ENCODE results near the gene FAM136A.
A peak's percentile ranks its signal among the peaks of the same experiment; 100 is the strongest.
"Not testable (repeated sequence)": the region's sequence is repeated elsewhere in the genome, so short reads cannot be mapped to it uniquely, and the experiment has no call there.

Gene FAM136A

GRCh38 chr2:70301344-70302194 is at the start of gene FAM136A:
Gene FAM136A, minus strand, starts transcription at chr2:70302067. Its CDS starts 56 bp downstream, at chr2:70302011.
- peak; percentile 2 for DNase-seq (ENCODE audit: low read depth)

GRCh38 chr2:70349921-70350685 is 48.2 kb upstream of the FAM136A start:
- DNase-seq (ENCODE audit: low read depth): no peak

DNA sequence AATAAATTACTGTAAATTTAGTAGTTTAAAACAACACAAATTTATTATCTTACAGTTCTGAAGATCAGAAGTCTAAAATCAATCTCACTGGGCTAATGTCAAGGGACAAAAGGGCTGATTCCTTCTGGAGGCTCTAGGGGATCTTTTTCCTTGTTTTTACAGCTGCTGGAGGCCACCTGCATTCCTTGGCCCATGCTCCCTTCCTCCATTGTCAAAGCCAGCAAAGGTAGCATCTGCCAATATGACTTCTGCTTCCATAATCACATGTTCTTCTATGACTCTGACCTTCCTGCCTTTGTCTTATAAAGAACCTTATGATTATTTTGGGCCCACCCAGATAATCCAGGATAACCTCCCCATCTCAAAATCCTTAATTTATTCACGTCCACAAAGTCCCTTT is 46.0 kb upstream of the FAM136A start:
- DNase-seq (ENCODE audit: low read depth): no peak

GRCh38 chr2:70344195-70344594 is 42.3 kb upstream of the FAM136A start:
- DNase-seq (ENCODE audit: low read depth): no peak

GRCh38 chr2:70341477-70341765 is 39.6 kb upstream of the FAM136A start:
- DNase-seq (ENCODE audit: low read depth): no peak

DNA sequence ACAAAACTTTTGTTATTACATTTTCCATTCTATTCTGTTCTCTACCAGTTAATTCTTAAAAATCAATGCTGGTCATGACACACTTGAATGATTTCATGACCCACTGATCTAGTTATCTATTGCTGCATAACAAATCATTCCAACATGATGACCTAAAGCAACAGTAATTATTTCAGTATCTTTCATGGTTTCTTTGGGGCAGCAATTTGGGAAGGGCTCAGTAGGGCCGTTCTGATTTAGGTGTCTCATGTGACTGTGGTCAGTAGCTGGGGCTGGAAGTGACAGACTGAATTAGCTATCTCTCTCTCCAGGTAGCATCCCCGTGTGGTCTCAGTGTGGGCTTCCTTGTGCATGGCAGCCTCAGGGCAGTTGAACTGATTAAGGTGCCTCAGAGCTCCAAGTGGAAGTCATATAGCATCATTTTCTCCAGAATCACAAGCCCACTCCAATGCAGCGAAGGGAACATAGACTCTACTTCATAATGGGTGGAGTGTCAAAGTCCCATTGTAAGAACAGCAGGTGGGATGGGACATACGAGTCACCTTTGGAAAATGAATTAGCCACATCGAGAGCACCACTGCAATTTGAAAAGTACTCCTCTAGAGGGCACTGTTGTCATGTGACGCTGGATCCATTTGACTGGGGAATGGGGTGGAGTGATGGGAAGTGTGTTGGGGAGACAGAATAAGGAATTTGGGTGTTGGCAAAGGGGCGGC is 39.1 kb upstream of the FAM136A start:
- no peak for DNase-seq (ENCODE audit: low read depth)

DNA sequence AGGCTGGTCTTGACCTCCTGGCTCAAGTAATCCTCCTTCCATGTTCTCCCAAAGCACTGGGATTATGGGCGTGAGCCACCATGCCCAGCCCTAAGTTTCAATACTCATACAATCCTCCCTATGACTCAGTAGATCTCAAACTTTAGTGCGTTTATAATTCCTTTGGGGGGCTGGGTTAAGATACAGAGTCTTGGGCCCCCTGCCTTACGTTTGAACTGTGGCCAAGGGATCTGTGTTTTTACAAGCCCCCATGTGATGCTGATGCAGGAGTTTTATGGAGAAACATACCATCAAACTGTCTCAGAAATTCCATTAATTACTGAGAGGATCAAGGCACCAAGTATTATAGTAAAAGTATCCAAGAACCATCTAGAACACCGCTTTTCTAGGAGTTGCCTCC is 38.2 kb upstream of the FAM136A start:
- DNase-seq (ENCODE audit: low read depth): no peak

DNA sequence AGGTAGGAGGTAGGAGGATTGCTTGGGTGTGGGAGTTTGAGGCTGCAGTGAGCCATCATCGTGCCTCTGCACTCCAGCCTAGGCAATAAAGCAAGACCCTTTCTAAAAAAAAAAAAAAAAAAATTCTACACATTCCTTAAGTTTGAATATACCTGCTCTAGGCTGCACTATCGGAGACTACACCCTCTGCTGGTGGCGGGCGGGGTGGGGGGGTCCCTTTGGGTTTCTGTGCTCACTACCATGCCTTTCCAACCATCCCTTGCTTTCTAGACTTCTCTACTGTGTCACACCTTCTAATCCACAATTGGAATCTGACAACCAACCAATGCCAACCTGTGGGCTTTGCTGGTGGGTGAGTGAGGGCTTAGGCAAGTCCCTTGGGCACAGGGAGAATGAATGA is 34.7 kb upstream of the FAM136A start:
- DNase-seq (ENCODE audit: low read depth): no peak

DNA sequence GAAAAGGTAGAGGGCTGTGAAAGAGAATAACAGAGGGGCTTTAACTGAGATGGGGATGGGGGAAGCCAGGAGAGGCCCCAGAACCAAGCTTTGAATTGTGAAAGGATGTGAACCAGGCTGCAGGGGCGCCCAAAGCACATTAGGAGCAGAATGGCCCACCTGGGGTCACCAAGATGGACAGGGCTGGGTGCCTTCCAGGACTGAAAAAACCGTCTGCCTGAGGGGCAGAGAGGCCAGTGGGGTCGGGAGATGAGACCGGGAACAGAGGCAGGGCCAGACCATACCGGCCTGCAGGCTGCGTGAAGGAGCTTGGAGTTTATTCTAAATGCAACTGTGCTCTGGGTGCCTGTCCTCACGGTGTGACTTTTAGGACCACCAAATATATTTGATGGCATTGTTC is 29.1 kb upstream of the FAM136A start:
- DNase-seq (ENCODE audit: low read depth): no peak

DNA sequence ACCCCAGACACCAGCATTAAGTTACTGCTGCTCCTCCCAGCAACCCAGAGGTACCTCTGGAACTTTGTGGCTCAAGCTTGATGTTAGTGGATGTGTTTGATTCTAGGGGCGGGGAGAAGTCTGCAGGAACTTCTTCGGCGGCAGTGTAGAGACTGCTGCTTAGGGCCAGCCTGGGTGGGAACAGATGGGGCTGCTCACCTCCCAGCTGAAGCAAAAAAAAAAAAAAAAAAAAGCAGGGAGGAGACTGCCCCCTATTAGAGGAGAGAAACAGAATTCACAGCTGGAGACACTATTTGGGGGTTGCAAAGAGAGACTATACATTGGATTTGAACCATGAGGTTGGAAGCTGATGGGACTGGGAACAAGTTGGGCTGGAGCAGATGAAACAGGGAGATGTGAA is 28.6 kb upstream of the FAM136A start:
- no peak for DNase-seq (ENCODE audit: low read depth)

GRCh38 chr2:70328921-70329561 is 27.2 kb upstream of the FAM136A start:
- no peak for DNase-seq (ENCODE audit: low read depth)

GRCh38 chr2:70325875-70326274 is 24.0 kb upstream of the FAM136A start:
- no peak for DNase-seq (ENCODE audit: low read depth)

DNA sequence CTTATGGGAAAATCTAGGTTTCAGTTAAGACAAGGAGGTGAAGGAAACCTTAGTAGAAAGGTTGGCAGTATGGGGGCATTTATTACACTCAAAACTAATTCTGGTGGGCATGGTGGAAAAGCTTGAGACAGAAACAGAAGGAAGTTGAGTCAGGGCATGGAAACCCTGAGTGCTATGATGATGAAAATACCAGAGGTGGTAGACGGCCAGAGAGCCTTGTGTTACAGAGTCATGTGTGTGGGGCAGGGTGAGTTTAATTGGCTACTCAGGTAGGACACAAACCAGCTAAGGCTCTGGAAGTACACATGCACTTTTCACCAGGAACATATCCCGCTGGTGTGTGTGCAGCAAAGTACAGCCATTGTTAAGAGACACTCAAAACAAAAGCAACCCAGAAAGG is 20.7 kb upstream of the FAM136A start:
- DNase-seq (ENCODE audit: low read depth): no peak

GRCh38 chr2:70321370-70321769 is 19.5 kb upstream of the FAM136A start:
- no peak for DNase-seq (ENCODE audit: low read depth)

GRCh38 chr2:70314640-70315039 is 12.8 kb upstream of the FAM136A start:
- DNase-seq (ENCODE audit: low read depth): no peak

DNA sequence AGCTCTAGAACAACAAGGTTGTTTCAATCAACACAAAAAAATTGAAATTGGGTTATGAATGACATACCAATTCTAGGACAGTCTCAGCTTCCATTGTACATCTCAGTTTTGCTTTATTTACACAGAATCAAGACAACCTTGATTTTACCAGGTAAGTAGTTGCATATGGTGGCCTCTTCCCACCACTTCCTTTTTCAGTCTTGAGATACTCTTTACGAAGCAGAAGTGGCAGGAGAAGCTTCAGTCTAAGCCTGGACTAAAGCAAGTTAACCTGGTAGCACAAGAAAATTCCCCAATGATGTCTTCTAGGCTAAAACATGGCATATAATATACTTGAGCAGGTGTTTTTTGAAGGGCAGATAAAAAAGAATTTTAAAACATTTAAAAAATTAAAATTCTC is 10.7 kb upstream of the FAM136A start:
- no peak for DNase-seq (ENCODE audit: low read depth)

- no peak for DNase-seq (ENCODE audit: low read depth)
These were observed 9.0 kb upstream of the FAM136A start for GRCh38 chr2:70310899-70311298.

GRCh38 chr2:70305531-70305930 is 3.7 kb upstream of the FAM136A start:
- no peak for DNase-seq (ENCODE audit: low read depth)

GRCh38 chr2:70304498-70304897 is 2.6 kb upstream of the FAM136A start:
- DNase-seq (ENCODE audit: low read depth): no peak

DNA sequence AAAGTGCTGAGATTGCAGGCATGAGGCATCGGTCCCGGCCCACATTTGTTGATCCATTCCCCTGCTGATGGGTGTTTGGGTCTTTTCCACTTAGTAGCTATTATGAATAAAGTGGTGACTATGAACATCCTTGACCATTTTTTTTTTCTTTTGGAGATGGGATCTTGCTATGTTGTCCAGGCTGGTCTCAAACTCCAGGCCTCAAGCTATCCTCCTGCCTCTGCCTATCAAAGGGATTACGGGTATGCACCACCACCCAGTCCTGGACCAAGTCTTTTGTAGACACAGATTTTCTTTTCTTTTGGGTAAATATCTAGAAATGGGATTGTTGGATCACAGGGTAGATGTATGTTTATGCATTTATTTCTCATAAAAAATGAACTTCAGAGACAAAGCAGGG is 1.3 kb upstream of the FAM136A start:
- DNase-seq (ENCODE audit: low read depth): no peak

GRCh38 chr2:70302195-70302546 is 304 bp upstream of the FAM136A start:
- not testable (repeated sequence) for DNase-seq (ENCODE audit: low read depth)

DNA sequence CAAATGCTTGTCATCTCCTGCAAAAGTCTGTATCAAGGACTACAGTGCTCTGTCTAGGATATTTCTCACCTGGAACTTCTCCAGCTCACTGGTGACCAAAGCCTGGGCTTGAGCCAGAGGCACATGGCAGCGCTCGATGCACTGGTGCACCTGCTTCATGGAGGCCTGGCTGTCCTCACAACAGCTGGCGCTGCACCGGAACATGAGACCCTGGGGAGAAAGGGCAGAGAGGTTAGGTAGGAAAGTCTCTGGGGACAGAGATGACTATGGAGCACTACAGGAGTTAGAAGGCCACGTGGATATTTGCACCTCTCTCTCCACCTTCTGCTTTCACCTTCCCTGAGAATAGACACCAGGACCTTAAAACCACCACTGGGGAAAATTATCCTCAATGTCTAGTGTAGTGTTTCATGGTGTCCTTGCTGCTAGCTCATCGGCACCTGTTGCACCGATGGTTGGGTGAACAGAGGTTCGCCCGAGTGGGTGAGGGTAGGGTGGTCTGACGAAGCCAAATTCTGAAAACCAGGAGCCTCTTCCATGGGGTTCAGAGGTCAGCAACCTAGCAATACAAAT is 1.0 kb downstream of the FAM136A start:
- DNase-seq (ENCODE audit: low read depth): no peak

All from non-pigmented ciliary epithelial cell (primary cell).